SK-N-SH treated with all-trans-retinoic acid at 6 μM for 48 hours (cell line): ENCODE results near the gene IFNL3.
"Not testable (repeated sequence)": the region's sequence is repeated elsewhere in the genome, so short reads cannot be mapped to it uniquely, and the experiment has no call there.

Experiments used
- ATAC-seq: fragments of 200-7000 bp; cut with Tn5 transposase; 3 replicates; pipeline ENCODE4 v1.9.1; 2020; ENCODE audit warnings: mild to moderate bottlenecking, moderate library complexity
- ARNTL ChIP-seq: fragments of 450-650 bp; formaldehyde crosslinking; IDR thresholded peaks from 2 replicates; pipeline ENCODE4 v1.5.0; 2020; ENCODE audit warnings: low read depth, mild to moderate bottlenecking, moderate library complexity, borderline replicate concordance
- BACH2 ChIP-seq: fragments of 250-450 bp; sonication (Bioruptor Pico); IDR thresholded peaks from 2 replicates; pipeline ENCODE4 v1.9.0; 2021; ENCODE audit warnings: mild to moderate bottlenecking, borderline replicate concordance
- ESRRG ChIP-seq: fragments of 250-450 bp; sonication (Bioruptor Pico); IDR thresholded peaks from 2 replicates; pipeline ENCODE4 v1.6.1; 2021; ENCODE audit warnings: mild to moderate bottlenecking
- ISL1 ChIP-seq: fragments of 250-450 bp; sonication (Bioruptor Pico); IDR thresholded peaks from 2 replicates; pipeline ENCODE4 v2.1.2; 2022; ENCODE audit warnings: mild to moderate bottlenecking, moderate library complexity
- PPARA ChIP-seq: fragments of 250-450 bp; sonication (Bioruptor Pico); IDR thresholded peaks from 2 replicates; pipeline ENCODE4 v1.5.0; 2020; ENCODE audit warnings: mild to moderate bottlenecking, borderline replicate concordance
- RARB ChIP-seq: fragments of 250-450 bp; sonication (Bioruptor Pico); IDR thresholded peaks from 2 replicates; pipeline ENCODE4 v1.8.0; 2021; ENCODE audit warnings: mild to moderate bottlenecking, moderate library complexity
- SNAI2 ChIP-seq: fragments of 250-450 bp; sonication (Bioruptor Pico); IDR thresholded peaks from 2 replicates; pipeline ENCODE4 v1.5.0; 2020; ENCODE audit warnings: mild to moderate bottlenecking, moderate library complexity
- TCF4 ChIP-seq: fragments of 250-450 bp; sonication (Bioruptor Pico); IDR thresholded peaks from 2 replicates; pipeline ENCODE4 v1.8.0; 2021; ENCODE audit warnings: mild to moderate bottlenecking, moderate library complexity, borderline replicate concordance
- TOX ChIP-seq: fragments of 250-450 bp; sonication (Bioruptor Pico); IDR thresholded peaks from 2 replicates; pipeline ENCODE4 v1.8.0; 2021; ENCODE audit warnings: mild to moderate bottlenecking, moderate library complexity, borderline replicate concordance
- ZFP3 ChIP-seq: fragments of 250-450 bp; sonication (Bioruptor Pico); IDR thresholded peaks from 2 replicates; pipeline ENCODE4 v1.5.0; 2020; ENCODE audit warnings: mild to moderate bottlenecking, moderate library complexity
- ZFP30 ChIP-seq: fragments of 450-650 bp; formaldehyde crosslinking; IDR thresholded peaks from 2 replicates; pipeline ENCODE4 v1.5.0; 2022; ENCODE audit warnings: mild to moderate bottlenecking, moderate library complexity
- ZNF565 ChIP-seq: fragments of 450-650 bp; formaldehyde crosslinking; conservative IDR thresholded peaks from 2 replicates; pipeline ENCODE4 v1.5.0; 2020; ENCODE audit warnings: low read depth, mild to moderate bottlenecking, moderate library complexity
- ZNF70 ChIP-seq: fragments of 450-650 bp; formaldehyde crosslinking; IDR thresholded peaks from 2 replicates; pipeline ENCODE4 v1.5.0; 2020; ENCODE audit warnings: mild to moderate bottlenecking, moderate library complexity
- ZNF8 ChIP-seq: fragments of 450-650 bp; formaldehyde crosslinking; IDR thresholded peaks from 2 replicates; pipeline ENCODE4 v1.5.0; 2020; ENCODE audit warnings: mild to moderate bottlenecking, moderate library complexity
- TF ChIP-seq, protein P1 (sequence below): fragments of 250-450 bp; sonication (Bioruptor Pico); IDR thresholded peaks from 2 replicates; pipeline ENCODE4 v1.5.0; 2020; ENCODE audit warnings: mild to moderate bottlenecking, moderate library complexity
- TF ChIP-seq, protein P2 (sequence below): fragments of 250-450 bp; sonication (Bioruptor Pico); IDR thresholded peaks from 2 replicates; pipeline ENCODE4 v1.8.0; 2020; ENCODE audit warnings: mild to moderate bottlenecking, moderate library complexity, borderline replicate concordance

The IFNL3 gene

DNA sequence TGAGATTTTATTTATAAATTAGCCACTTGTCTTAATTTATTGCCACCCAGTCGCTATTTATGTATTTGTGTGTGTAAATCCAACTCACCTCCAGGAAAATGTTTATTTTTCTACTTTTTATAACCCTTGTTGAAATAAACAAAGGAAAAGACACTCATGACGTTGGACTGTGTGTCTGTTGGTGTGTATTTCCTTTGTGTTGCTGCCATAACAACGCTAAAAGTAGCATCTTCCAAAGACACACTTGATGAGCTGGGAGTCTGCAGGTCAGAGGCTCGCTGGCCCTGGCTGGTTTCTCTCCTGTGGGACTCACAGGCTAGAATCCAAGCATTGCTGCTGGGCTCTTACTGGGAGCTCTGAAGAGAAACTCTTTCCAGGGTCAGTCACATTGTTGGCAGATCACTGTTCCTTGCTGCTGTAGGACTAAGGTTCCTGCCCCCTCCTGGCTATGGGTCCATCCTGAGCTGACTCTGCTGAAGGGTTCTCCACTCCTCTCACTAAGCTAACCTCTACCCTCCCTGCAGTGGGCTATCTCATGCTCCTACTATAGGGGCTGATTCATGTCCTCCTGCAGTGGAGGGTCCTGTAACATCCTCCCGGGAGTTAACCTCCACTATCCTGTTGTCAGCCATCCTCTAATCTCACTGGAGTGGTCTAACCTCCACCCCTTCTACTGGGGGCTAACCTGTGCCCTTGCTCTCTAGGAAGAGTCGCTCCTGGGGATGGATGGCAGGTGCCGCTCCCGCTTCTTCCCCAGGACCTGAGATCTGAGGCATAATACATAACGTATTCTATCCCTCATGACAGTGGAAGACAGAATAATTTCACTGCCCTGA is 25.4 kb upstream of the IFNL3 start:
- ATAC-seq, result peak; percentile 29; the same call in 1 of the 3 replicates
- TF ChIP-seq, protein P1, sequence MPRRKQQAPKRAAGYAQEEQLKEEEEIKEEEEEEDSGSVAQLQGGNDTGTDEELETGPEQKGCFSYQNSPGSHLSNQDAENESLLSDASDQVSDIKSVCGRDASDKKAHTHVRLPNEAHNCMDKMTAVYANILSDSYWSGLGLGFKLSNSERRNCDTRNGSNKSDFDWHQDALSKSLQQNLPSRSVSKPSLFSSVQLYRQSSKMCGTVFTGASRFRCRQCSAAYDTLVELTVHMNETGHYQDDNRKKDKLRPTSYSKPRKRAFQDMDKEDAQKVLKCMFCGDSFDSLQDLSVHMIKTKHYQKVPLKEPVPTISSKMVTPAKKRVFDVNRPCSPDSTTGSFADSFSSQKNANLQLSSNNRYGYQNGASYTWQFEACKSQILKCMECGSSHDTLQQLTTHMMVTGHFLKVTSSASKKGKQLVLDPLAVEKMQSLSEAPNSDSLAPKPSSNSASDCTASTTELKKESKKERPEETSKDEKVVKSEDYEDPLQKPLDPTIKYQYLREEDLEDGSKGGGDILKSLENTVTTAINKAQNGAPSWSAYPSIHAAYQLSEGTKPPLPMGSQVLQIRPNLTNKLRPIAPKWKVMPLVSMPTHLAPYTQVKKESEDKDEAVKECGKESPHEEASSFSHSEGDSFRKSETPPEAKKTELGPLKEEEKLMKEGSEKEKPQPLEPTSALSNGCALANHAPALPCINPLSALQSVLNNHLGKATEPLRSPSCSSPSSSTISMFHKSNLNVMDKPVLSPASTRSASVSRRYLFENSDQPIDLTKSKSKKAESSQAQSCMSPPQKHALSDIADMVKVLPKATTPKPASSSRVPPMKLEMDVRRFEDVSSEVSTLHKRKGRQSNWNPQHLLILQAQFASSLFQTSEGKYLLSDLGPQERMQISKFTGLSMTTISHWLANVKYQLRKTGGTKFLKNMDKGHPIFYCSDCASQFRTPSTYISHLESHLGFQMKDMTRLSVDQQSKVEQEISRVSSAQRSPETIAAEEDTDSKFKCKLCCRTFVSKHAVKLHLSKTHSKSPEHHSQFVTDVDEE (CRISPR knock-in tag), result no peak
- TF ChIP-seq ZFP30 (CRISPR knock-in tag) (no peak), ZNF565 (CRISPR knock-in tag) (no peak)

DNA sequence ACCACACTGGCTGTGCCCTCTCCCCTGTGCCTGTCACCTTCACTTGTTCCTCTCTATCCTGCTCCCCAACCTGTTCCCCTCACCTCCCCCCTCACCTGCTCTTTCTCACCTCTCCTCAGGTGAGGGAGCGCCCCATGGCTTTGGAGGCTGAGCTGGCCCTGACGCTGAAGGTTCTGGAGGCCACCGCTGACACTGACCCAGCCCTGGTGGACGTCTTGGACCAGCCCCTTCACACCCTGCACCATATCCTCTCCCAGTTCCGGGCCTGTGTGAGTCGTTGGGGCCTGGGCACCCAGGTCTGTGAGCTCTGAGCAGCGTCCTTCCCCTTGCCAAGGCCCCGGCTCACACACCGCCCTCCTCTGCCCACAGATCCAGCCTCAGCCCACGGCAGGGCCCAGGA is 24.6 kb upstream of the IFNL3 start:
- not testable (repeated sequence) for ATAC-seq

DNA sequence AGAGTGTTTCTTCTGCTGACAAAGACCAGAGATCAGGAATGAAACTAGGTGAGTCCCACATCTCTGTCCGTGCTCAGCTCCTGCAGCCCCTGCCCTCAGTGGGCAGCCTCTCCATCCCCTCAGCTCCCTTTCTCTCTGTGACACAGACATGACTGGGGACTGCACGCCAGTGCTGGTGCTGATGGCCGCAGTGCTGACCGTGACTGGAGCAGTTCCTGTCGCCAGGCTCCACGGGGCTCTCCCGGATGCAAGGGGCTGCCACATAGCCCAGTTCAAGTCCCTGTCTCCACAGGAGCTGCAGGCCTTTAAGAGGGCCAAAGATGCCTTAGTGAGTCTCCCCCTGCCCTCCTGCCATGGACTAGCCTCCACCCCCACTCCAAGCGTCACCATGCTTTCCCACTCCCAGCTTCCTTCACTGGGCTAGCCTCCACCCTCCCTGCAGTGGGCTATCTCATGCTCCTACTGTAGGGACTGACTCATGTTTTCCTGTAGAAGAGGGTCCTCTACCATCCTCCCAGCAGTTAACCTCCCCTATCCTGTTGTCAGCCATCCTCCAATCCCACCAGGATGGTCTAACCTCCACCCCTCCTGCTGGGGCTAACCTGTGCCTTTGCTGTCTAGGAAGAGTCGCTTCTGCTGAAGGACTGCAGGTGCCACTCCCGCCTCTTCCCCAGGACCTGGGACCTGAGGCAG is 23.9 kb upstream of the IFNL3 start:
- ATAC-seq, result not testable (repeated sequence)

DNA sequence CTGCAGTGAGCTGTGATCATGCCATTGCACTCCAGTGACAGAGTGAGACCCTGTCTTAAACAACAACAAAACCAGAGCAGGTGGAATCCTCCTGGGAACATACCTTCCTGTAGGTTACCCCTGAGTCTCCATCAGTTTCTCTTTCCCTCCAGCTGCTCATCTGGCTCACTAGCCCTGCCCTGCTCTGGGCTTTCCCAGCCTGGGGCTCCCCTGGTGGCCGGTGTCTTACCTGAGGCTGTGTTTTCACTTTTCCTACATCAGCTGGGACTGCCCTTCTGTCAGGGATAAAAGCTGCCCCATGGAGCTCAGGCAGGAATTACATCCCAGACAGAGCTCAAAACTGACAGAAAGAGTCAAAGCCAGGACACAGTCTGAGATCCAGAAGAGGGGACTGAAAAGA is 23.3 kb upstream of the IFNL3 start, which contains the start of gene IFNL2:
Gene IFNL2, plus strand, starts transcription at position 312 of the 400 bp plus-strand sequence. CDS start 173 bp downstream, outside the sequence.
- ATAC-seq, result peak; percentile 68

DNA sequence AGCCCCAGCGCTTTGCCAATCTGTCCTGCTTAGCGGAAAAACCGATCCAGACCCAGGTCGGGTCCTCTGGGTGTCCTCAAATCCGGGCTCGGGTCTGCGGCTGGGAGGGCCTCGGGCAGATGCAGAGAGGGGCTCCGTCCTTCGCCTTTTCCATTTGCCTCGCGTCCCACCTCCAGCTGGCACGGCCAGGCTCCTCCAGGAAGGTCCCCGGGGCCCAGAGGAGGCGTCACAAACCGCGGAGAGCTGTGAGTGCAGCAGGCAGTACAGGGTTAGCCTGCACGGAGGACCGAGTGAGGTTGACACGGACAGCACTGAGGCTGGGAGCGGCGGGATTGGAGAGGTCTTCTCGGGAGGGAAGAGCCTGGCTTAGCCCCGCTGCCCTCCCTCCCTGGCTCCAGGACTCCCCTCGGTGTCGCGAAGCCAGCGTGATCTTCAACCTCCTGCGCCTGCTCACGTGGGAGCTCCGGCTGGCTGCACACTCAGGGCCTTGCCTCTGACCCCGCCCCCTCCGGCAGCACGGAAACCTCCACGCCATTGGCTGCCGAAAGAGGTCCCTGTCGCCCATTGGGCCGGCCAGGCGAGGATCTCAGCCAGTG is 20.6 kb upstream of the IFNL3 start:
- no peak for TF ChIP-seq RARB (CRISPR knock-in tag)
- TF ChIP-seq TCF4 (CRISPR knock-in tag), result no peak
- TF ChIP-seq ISL1 (CRISPR knock-in tag), result no peak
- TF ChIP-seq, protein P2, sequence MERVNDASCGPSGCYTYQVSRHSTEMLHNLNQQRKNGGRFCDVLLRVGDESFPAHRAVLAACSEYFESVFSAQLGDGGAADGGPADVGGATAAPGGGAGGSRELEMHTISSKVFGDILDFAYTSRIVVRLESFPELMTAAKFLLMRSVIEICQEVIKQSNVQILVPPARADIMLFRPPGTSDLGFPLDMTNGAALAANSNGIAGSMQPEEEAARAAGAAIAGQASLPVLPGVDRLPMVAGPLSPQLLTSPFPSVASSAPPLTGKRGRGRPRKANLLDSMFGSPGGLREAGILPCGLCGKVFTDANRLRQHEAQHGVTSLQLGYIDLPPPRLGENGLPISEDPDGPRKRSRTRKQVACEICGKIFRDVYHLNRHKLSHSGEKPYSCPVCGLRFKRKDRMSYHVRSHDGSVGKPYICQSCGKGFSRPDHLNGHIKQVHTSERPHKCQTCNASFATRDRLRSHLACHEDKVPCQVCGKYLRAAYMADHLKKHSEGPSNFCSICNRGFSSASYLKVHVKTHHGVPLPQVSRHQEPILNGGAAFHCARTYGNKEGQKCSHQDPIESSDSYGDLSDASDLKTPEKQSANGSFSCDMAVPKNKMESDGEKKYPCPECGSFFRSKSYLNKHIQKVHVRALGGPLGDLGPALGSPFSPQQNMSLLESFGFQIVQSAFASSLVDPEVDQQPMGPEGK (CRISPR knock-in tag), result no peak
- TF ChIP-seq ZNF70 (CRISPR knock-in tag), result no peak
- no peak for TF ChIP-seq TOX (CRISPR knock-in tag)
- no peak for TF ChIP-seq ESRRG
- TF ChIP-seq ZNF8 (CRISPR knock-in tag), result no peak
- TF ChIP-seq ARNTL (CRISPR knock-in tag), result no peak
- no peak for TF ChIP-seq BACH2 (CRISPR knock-in tag)
- no peak for TF ChIP-seq SNAI2 (CRISPR knock-in tag)
- no peak for ATAC-seq

DNA sequence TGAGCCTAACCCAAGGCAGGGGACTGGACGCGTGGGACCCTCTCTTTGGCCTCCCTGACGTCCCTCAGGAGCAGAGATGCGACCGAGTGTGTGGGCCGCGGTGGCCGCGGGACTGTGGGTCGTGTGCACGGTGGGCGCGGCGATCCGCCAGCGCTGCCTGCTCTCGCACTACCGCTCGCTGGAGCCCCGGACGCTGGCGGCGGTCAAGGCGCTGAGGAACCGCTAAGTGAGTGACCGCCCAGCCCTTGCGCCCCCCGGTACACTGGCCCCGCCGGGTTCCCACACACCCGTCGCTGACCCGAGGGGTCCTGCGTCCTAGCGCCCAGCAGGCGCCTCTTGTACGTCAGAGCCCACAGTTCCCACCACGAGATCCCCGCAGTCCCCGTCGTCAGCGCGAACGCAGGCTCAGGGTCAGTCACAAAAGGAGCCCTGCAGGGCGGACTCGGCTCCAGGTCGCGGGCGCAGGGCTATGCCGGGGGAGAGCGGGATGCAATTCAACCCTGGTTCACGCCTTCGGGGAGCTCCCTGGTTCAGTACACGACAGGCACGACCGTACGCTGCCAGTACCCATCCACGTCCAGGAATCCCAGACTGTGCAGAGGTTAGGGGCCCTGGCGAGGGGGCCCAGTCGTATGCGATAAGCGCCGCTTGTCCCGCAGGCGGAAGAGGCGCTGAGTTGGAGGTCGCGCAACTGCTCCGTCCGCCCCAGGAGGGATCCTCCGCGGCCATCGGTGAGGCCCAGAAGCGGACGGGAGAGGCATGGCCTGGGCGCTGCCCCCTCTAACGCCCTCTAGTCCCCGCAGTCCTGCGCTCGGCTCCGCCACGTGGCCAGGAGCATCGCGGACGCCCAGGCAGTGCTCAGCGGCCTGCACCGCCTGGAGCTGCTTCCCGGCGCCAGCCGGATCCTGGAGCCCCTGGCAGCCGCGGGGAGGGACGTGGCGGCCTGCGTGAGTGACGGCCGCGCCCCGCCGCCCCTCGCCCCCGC is 19.8 kb upstream of the IFNL3 start:
- ATAC-seq, result no peak
- no peak for TF ChIP-seq PPARA
- TF ChIP-seq TCF4 (CRISPR knock-in tag), result no peak
- no peak for TF ChIP-seq ZNF565 (CRISPR knock-in tag)
- TF ChIP-seq ISL1 (CRISPR knock-in tag), result no peak
- TF ChIP-seq ZFP3 (CRISPR knock-in tag), result no peak
